ENCODE measurements around the gene RAC3. TPM values are rescaled to one million over a fixed set of nuclear protein-coding genes. Genes with fewer than 3 reads are reported as not detected.

Gene RAC3
- total and polyA plus RNA-seq, 9 of the 15 experiments (the other 6 are each of a cell fraction or from before 2014, with no cell fraction given), result 0.23 to 292 (median 118) TPM

- peak in 1 of 3 experiments; percentile 80 for TF ChIP-seq YY1 (IDR thresholded peaks at IDR 0.05; ENCODE audit: borderline replicate concordance in 1 of 3, control insufficient read depth in 1 of 3, extremely low read depth in 1 of 3, insufficient read depth in 3 of 3, insufficient read length in 1 of 3, insufficient replicate concordance in 2 of 3, low read depth in 1 of 3, low read length in 2 of 3)
- TF ChIP-seq NFIX (CRISPR knock-in tag; IDR thresholded peaks at IDR 0.05; ENCODE audit: low read depth), result no peak
- TF ChIP-seq SIRT6 (IDR thresholded peaks at IDR 0.05; ENCODE audit: low read depth, low read length), result no peak
- TF ChIP-seq RBFOX2 (IDR thresholded peaks at IDR 0.05; ENCODE audit: low read depth, low read length), result peak; percentile 99
- peak; percentile 31 to 50 for TF ChIP-seq RAD21 (CRISPR knock-in tag; conservative IDR thresholded peaks at IDR 0.05 in 1 of 2, IDR thresholded peaks at IDR 0.05 in 1 of 2)
- no peak for TF ChIP-seq MECOM (CRISPR knock-in tag; IDR thresholded peaks at IDR 0.05)
- peak; percentile 46; the same call in 1 of the 2 replicates for TF ChIP-seq TOE1 (IDR thresholded peaks at IDR 0.05; ENCODE audit: borderline replicate concordance)
- no peak; the same call in 1 of the 2 replicates for TF ChIP-seq TOE1 (CRISPR knock-in tag; IDR thresholded peaks at IDR 0.05; ENCODE audit: borderline replicate concordance, low read depth)
- no peak for TF ChIP-seq NCOA4 (IDR thresholded peaks at IDR 0.05; ENCODE audit: partially characterized antibody)
- no peak for TF ChIP-seq CBX3 (IDR thresholded peaks at IDR 0.05; ENCODE audit: borderline replicate concordance in 1 of 2, low read length in 2 of 2)
- TF ChIP-seq, protein P1, sequence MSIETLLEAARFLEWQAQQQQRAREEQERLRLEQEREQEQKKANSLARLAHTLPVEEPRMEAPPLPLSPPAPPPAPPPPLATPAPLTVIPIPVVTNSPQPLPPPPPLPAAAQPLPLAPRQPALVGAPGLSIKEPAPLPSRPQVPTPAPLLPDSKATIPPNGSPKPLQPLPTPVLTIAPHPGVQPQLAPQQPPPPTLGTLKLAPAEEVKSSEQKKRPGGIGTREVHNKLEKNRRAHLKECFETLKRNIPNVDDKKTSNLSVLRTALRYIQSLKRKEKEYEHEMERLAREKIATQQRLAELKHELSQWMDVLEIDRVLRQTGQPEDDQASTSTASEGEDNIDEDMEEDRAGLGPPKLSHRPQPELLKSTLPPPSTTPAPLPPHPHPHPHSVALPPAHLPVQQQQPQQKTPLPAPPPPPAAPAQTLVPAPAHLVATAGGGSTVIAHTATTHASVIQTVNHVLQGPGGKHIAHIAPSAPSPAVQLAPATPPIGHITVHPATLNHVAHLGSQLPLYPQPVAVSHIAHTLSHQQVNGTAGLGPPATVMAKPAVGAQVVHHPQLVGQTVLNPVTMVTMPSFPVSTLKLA (conservative IDR thresholded peaks at IDR 0.05), result peak; percentile 94 to 98
- TF ChIP-seq E2F3 (CRISPR knock-in tag; IDR thresholded peaks at IDR 0.05), result no peak
- TF ChIP-seq FOXK1 (CRISPR knock-in tag; IDR thresholded peaks at IDR 0.05; ENCODE audit: borderline replicate concordance), result no peak
- TF ChIP-seq, protein P2, sequence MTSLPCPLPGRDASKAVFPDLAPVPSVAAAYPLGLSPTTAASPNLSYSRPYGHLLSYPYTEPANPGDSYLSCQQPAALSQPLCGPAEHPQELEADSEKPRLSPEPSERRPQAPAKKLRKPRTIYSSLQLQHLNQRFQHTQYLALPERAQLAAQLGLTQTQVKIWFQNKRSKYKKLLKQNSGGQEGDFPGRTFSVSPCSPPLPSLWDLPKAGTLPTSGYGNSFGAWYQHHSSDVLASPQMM (CRISPR knock-in tag; IDR thresholded peaks at IDR 0.05), result no peak
- no peak for TF ChIP-seq SNRNP70 (optimal IDR thresholded peaks at IDR 0.05; ENCODE audit: low read depth, low read length)
- TF ChIP-seq GTF2F1 (IDR thresholded peaks at IDR 0.05; ENCODE audit: low read depth, low read length), result 0 out of 2 replicates have a peak, but pooled peaks have one; percentile 78
- no peak for TF ChIP-seq ZNF140 (CRISPR knock-in tag; IDR thresholded peaks at IDR 0.05)
- TF ChIP-seq TEAD1 (CRISPR knock-in tag; IDR thresholded peaks at IDR 0.05), result peak; percentile 20 to 96; a peak in 2 of 4 replicates
- TF ChIP-seq CHD1 (IDR thresholded peaks at IDR 0.05; ENCODE audit: low read length), result peak; percentile 60
- TF ChIP-seq NUFIP1 (IDR thresholded peaks at IDR 0.05; ENCODE audit: partially characterized antibody), result peak; percentile 31
- TF ChIP-seq IRF2 (CRISPR knock-in tag; IDR thresholded peaks at IDR 0.05), result 0 out of 2 replicates have a peak, but pooled peaks have one; percentile 47
- no peak for TF ChIP-seq THRAP3 (IDR thresholded peaks at IDR 0.05; ENCODE audit: borderline replicate concordance)
- TF ChIP-seq SIN3B (IDR thresholded peaks at IDR 0.05; ENCODE audit: low read depth), result peak; percentile 69
- peak in 1 of 2 experiments; percentile 29; a peak in 1 of 4 replicates for TF ChIP-seq FOXA3 (CRISPR knock-in tag; conservative IDR thresholded peaks at IDR 0.05 in 1 of 2, IDR thresholded peaks at IDR 0.05 in 1 of 2)
- TF ChIP-seq KAT2B (IDR thresholded peaks at IDR 0.05; ENCODE audit: low read depth, low read length), result no peak
- peak; percentile 48; the same call in 1 of the 2 replicates for TF ChIP-seq KLF16 (IDR thresholded peaks at IDR 0.05)
Measured at GRCh38 chr17:82037092-82037888, 5.8 kb downstream of the RAC3 start, which contains the start of gene DCXR (continued).

Data from K562 (cell line).